Measurements from ENCODE around the gene KLK7. TPM values are rescaled to one million over a fixed set of nuclear protein-coding genes. Genes with fewer than 3 reads are reported as not detected.

Gene KLK7
- total RNA-seq, 6 experiments from 2014 or later, result not detected

DNA sequence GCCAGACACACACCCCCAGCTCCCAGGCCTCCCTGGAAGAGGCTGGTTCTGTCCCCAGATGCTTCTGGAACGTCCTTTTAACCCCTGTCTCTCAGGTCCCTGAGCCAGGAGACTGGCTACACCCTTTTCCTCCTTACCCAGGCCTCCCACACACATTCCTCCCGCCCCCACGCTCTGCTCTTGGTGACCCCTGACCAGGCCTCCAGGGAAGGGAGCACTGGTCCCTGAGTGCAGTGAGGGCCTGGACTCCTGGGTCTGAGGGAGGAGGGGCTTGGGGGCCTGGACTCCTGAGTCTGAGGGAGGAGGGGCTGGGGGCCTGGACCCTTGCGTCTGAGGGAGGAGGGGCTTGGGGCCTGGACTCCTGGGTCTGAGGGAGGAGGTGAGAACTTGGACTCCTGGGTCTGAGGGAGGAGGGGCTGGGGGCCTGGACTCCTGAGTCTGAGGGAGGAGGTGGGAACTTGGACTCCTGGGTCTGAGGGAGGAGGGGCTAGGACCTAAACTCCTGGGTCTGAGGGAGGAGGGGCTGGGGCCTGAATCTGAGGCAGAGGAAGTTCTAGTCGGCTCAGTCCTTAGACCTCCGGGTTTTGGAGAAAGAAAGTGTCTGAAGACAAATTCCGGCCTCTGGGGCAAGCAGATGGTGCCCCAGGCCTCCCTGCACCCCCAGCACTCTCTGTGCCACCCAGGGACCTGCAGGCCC is 14.9 kb downstream of the KLK7 start:
- no peak overlapping the region for H3K27ac Mint-ChIP-seq
- H3K9me3 Mint-ChIP-seq, result peaks cover 43% of the 10 kb centered on the region
- TF ChIP-seq, protein P1, sequence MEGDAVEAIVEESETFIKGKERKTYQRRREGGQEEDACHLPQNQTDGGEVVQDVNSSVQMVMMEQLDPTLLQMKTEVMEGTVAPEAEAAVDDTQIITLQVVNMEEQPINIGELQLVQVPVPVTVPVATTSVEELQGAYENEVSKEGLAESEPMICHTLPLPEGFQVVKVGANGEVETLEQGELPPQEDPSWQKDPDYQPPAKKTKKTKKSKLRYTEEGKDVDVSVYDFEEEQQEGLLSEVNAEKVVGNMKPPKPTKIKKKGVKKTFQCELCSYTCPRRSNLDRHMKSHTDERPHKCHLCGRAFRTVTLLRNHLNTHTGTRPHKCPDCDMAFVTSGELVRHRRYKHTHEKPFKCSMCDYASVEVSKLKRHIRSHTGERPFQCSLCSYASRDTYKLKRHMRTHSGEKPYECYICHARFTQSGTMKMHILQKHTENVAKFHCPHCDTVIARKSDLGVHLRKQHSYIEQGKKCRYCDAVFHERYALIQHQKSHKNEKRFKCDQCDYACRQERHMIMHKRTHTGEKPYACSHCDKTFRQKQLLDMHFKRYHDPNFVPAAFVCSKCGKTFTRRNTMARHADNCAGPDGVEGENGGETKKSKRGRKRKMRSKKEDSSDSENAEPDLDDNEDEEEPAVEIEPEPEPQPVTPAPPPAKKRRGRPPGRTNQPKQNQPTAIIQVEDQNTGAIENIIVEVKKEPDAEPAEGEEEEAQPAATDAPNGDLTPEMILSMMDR (IDR thresholded peaks at IDR 0.05), result no peak
- DNase-seq, result no peak
- H3K4me3 Mint-ChIP-seq, result no peak overlapping the region
- H3K4me1 Mint-ChIP-seq (ENCODE audit: low read depth), result no peaks in the 10 kb centered on the region
- peaks cover 13% of the 10 kb centered on the region for H3K27me3 Mint-ChIP-seq (ENCODE audit: insufficient read depth)
- H3K36me3 Mint-ChIP-seq (ENCODE audit: low read depth), result peaks cover 6% of the 10 kb centered on the region

DNA sequence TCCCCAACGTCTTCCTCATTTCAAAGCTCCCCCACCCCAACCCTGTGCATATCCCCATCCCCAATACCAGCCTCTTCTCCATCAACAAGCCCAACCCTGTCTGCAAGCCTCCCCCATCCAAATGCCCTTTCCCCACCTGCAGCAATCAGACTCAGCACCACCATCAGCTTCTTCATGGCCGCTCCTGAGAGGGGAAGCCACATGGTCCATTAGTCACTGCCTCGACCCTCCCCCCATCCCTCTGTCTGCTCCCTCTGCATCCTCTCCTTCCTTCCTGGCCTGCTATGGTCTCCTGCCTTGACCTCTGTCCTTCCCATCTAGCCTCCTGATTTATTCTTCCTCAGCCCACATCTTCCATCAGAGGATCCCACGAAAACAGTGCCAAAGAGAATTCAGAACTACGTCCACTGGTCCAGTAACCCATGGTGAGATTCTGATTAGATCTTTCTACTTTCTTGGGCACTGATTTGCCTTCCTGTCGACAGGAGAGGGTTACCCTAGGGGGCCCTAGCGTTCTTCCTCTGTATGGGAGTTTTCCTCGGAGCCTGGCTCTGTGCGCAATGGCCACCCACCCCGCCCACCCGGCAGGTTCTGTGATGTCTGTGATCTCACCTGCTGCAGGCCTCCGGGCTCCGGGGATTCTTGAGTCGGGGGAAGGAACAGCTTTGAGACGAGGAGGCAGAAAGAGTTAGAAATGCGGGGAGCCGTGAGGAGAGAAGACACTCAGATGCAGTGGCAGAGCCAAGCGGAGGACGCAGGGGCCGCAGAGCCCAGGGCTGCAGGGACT is 15.6 kb downstream of the KLK7 start:
- H3K36me3 Mint-ChIP-seq (ENCODE audit: low read depth), result peaks cover 6% of the 10 kb centered on the region
- peaks cover 47% of the 10 kb centered on the region for H3K9me3 Mint-ChIP-seq
- peaks cover 10% of the 10 kb centered on the region for H3K27me3 Mint-ChIP-seq (ENCODE audit: insufficient read depth)
- H3K4me1 Mint-ChIP-seq (ENCODE audit: low read depth), result no peaks in the 10 kb centered on the region
- TF ChIP-seq, protein P1 (IDR thresholded peaks at IDR 0.05), result no peak
- H3K27ac Mint-ChIP-seq, result no peak overlapping the region
- no peak for DNase-seq
- H3K4me3 Mint-ChIP-seq, result no peak overlapping the region

DNA sequence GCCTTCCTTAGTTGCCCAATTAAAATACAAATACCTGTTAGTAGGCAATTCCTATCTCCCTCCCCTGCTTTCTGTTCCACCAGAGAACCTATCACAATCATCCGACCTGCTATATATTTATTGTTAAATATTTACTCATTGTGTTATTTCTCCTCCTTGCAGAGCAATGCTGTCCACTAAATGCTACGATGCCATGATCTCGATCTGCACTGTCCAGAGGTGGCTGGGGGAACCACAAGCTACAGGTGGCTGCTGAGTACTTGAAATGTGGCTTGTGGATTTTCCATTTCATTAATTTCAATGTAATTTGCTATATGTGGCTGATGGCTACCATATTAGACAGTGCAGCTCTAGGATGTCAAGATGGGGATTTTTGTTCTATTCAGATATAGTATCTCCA is 19.5 kb downstream of the KLK7 start:
- no peak for DNase-seq
- peaks cover 7% of the 10 kb centered on the region; the same call in 1 of the 2 replicates for H3K27me3 Mint-ChIP-seq (ENCODE audit: insufficient read depth)
- peaks cover 52% of the 10 kb centered on the region for H3K9me3 Mint-ChIP-seq
- peaks cover 4% of the 10 kb centered on the region; the same call in 1 of the 2 replicates for H3K36me3 Mint-ChIP-seq (ENCODE audit: low read depth)
- TF ChIP-seq, protein P1 (IDR thresholded peaks at IDR 0.05), result no peak
- H3K27ac Mint-ChIP-seq, result no peak overlapping the region
- no peaks in the 10 kb centered on the region for H3K4me1 Mint-ChIP-seq (ENCODE audit: low read depth)
- H3K4me3 Mint-ChIP-seq, result no peak overlapping the region

DNA sequence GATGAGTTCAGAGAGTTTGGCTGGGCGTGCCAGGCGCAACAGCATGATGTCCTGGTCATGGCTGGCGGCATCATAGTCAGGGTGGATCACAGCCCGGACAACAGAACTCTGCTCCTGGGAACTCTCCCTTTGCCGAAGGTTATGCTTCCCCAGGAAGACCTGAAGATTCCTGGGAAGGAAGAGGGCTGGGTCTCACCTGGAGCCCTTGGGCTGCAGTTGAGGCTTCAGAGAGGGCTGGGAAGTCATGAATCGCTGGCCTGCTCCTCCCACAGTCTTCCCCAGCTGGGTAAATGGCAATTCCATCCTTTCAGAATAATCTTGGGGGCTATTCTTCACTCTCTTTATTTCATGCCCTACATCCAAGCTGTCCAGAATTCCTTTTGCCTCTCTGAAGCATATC is 20.3 kb downstream of the KLK7 start:
- Mint-ChIP-seq H3K27me3 (ENCODE audit: insufficient read depth) (peaks cover 7% of the 10 kb centered on the region; the same call in 1 of the 2 replicates), H3K9me3 (peaks cover 60% of the 10 kb centered on the region), H3K27ac (no peak overlapping the region), H3K4me3 (no peak overlapping the region), H3K36me3 (ENCODE audit: low read depth) (peaks cover 5% of the 10 kb centered on the region; the same call in 1 of the 2 replicates), H3K4me1 (ENCODE audit: low read depth) (no peaks in the 10 kb centered on the region)
- TF ChIP-seq, protein P1 (IDR thresholded peaks at IDR 0.05), result no peak
- no peak for DNase-seq

DNA sequence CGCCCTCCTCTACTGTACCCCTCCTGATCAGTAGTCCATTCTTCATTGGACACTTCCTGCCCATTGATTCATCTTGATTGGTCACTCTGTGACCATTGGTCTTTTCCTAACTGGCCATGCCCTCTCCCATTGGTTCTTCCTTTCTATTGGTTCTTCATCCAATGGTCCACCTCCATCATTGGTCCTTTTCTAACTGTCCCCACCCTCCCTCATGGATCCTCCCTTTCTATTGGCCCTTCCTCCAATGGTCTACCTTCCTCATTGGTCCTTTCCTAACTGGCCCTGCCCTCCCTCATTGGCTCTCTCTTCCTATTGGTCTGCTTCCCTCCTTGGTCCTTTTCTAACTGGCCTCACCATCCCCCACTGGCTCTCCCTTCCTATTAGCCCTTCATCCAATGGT is 21.5 kb downstream of the KLK7 start:
- Mint-ChIP-seq H3K36me3 (ENCODE audit: low read depth) (peaks cover 10% of the 10 kb centered on the region), H3K9me3 (peaks cover 67% of the 10 kb centered on the region), H3K27me3 (ENCODE audit: insufficient read depth) (peaks cover 7% of the 10 kb centered on the region; the same call in 1 of the 2 replicates), H3K4me3 (no peak overlapping the region), H3K4me1 (ENCODE audit: low read depth) (no peaks in the 10 kb centered on the region), H3K27ac (no peak overlapping the region)
- TF ChIP-seq, protein P1 (IDR thresholded peaks at IDR 0.05), result no peak
- no peak for DNase-seq
